HG02981 (cell line): ENCODE results near the gene VAV1.
A peak's percentile ranks its signal among the peaks of the same experiment; 100 is the strongest.
"Not testable (repeated sequence)": the region's sequence is repeated elsewhere in the genome, so short reads cannot be mapped to it uniquely, and the experiment has no call there.

ENCODE experiments used
- ATAC-seq: cut with Tn5 transposase; IDR thresholded peaks from one replicate; pipeline ENCODE4 v1.9.1; 2021; ENCODE audit warnings: mild to moderate bottlenecking, moderate library complexity; ENCODE audit not compliant: unreplicated experiment

VAV1 gene

GRCh38 chr19:6842871-6843607 is 70.5 kb downstream of the VAV1 start:
- no peak for ATAC-seq

DNA sequence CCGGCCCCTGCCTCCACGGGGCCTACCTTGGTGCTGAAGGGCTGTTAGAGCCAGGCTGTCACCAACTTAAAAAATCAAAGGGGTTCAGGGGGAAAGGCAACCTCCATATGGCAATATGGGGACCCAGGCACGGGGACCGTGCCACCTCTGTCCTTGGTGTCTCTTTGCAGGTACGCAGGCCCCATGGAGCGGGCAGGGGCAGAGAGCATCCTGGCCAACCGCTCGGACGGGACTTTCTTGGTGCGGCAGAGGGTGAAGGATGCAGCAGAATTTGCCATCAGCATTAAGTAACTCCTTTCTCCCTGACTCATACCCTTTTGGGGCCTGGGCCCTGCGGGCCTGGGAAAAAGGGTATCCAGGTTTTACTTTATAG is 75.3 kb downstream of the VAV1 start:
- ATAC-seq = no peak

DNA sequence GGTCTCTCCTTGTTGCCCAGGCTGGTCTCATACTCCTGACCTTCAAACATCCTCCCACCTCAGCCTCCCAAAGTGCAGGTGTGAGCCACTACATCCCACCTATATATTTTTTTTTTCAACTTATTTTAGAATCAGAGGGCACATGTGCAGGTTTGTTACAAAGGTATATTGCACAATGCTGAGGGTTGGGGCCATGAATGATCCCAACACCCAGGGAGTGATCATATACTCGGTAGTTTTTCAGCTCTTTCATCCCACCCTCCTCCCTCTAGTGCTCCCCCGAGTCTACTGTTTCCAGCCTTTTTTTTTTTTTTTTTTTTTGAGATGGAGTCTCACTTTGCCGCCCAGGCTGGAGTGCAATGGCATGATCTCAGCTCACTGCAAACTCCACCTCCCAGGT is 76.5 kb downstream of the VAV1 start:
- ATAC-seq = no peak

GRCh38 chr19:6849876-6850275 is 77.4 kb downstream of the VAV1 start:
- no peak for ATAC-seq

DNA sequence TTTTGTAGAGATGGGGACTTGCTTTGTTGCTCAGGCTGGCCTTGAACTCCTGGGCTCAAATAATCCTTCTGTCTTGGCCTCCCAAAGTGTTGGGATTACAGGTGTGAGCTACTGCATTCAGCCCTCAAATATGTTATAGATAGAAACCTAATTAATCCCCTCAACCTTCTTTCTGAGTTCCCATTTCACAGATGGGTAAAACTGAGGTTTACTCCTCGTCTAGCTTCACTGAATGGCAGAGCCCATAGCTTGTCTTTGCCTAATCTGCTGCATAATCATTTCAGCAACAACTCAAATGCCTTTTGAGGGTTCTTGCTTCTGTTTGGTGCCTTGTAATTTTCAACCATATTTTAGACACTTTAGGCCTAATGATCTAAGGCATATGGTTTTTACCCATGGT is 78.9 kb downstream of the VAV1 start:
- ATAC-seq = no peak

DNA sequence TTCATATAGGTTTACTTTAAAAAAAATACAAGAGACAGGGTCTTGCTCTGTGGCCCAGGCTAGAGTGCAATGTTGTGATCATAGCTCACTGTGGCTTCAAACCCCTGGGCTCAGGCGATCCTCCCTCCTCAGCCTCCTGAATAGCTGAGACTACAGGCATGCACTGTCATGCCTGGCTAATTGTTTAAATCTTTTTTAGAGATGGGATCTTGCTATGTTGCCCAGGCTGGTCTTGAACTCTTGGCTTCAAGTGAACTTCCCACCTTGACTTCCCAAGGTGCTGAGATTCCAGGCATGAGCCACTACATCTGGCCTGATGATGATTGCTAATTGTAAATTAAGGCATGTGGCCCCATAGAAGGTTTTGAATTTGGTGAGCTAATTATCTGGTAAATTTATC is 79.5 kb downstream of the VAV1 start:
- ATAC-seq = no peak

DNA sequence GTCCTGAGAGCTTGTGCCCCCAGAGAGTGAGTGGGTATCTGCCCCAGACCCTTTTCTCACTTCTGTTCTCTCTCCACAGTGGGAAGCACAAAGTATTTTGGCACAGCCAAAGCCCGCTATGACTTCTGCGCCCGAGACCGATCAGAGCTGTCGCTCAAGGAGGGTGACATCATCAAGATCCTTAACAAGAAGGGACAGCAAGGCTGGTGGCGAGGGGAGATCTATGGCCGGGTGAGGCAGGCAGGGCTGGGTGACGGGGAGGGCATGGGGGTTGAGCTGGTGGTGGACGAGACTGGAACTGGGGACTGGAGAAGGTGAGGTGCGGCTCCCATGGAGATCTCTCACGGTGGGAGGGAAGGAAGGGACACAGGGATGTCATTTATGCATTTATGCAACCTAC is 81.4 kb downstream of the VAV1 start:
- ATAC-seq = no peak

DNA sequence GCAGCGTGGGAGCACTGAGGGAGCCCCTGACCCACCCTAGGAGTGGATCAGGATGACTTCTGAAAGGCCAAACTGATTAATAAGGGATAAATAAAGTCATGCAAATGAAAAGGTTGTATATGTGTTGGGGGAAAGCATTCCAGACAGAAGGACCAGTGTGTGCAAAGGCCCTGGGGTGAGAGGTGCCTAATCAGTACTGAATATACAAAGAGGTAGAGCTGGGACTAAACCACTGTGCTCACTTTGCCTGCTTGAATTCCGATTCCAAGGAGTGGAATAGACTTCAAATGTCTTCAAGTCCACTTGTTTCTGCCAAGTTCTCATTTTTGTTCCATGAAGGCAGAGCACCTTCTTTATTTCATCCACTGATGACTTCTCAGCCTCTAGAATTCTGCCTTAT is 82.2 kb downstream of the VAV1 start:
- ATAC-seq = no peak

DNA sequence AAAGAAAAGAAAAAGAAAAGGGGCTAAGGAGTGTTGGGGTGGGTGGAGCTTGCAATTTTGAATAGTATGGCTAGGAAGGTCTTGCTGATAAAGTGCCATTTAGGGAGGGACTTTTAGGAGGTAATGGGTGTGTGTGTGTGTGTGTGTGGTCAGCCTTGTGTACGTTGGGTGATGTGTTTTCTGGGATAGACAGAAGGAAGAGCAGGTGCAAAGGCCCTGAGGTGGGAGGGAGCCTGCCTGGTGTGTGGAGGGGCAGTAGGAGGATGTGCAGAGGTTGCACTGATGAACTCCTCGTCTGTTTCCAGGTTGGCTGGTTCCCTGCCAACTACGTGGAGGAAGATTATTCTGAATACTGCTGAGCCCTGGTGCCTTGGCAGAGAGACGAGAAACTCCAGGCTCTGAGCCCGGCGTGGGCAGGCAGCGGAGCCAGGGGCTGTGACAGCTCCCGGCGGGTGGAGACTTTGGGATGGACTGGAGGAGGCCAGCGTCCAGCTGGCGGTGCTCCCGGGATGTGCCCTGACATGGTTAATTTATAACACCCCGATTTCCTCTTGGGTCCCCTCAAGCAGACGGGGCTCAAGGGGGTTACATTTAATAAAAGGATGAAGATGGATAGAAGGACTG is 84.4 kb downstream of the VAV1 start:
- no peak for ATAC-seq

GRCh38 chr19:6861683-6862286 is 89.3 kb downstream of the VAV1 start:
- no peak for ATAC-seq

DNA sequence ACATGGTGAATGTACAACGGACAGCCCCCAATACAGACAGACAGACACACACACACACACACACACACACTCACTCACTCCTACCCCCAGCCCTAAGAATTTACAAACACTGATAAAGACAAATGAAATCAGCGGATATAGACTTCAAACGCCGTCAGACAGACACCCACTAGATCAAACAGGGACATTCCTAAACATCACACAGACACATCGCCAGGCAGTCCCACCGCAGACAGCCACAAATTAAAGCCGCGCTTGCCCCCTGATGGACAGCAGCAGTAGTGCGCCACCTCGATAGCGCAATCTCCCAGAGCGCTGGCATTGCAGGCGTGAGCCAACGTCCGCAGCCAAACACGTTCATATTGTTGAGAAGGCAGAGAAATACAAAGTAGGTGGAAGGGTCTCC is 90.2 kb downstream of the VAV1 start:
- ATAC-seq = peak; percentile 70

DNA sequence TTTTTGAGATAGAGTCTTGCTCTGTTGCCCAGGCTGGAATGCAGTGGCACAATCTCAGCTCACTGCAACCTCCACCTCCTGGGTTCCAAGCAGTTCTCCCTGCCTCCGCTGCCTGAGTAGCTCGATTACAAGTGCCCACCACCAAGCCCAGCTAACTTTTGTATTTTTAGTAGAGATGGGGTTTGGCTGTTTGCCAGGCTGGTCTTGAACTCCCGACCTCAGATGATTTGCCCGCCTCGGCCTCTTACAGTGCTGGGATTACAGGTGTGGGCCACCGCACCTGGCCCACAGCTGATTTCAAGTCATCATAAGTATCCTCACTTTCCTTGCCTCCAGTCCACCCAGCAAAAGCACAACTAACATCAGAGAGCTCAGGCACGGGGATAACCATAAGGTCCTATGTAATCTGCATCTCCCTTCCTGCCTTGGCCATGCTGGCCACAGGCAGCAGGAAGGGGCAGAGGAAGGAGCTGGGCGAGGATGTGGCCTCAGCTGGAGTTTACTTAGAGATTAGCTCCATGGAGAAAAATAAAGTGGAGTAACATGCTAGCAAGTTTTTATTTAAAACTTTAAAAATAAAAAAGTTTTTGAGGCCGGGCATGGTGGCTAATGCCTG is 91.9 kb downstream of the VAV1 start:
- no peak for ATAC-seq

DNA sequence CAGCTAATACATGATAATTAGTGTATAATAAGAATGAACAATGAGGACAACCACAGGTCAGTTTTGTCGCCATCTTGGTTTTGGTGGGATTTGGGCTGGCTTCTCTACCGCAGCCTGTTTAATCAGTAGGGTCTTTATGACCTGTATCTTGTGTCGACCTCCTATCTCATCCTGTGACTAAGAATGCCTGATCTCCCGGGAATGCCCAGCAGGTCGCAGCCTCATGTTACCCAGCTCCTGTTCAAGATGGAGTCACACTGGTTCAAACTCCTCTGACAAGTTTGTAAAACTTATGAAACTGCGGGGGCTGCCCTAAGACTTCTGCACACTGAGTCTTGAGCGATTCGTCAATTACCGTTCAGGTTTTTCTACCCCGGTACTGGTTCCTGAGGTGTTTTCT is 93.3 kb downstream of the VAV1 start:
- ATAC-seq = no peak

GRCh38 chr19:6866741-6867151 is 94.2 kb downstream of the VAV1 start:
- no peak for ATAC-seq

GRCh38 chr19:6868351-6868750 is 95.8 kb downstream of the VAV1 start:
- ATAC-seq = no peak

DNA sequence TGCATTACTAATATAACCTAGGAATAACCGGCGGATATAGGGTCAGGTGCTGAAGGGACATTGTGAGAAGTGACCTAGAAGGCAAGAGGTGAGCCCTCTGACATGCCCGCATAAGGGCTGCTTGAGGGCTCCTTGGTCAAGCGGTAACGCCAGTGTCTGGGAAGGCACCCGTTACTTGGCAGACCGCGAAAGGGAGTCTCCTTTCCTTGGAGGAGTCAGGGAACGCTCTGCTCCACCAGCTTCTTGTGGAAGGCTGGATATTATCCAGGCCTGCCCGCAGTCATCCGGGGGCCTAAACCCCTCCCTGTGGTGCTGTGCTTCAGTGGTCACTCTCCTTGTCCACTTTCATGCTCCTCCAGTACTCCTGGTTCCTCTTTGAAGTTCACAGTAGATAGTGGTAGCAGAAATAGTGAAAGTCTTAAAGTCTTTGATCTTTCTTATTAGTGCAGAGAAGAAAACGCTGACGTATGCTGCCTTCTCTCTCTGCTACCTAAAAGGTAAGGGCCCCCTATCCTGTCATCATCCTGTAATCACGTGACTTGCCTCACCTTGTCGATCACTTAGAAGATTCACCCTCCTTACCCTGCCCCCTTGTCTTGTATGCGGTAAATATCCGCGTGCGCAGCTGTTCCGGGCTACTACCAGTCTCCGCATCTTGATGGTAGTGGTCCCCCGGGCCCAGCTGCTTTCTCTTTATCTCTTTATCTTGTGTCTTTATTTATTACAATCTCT is 96.8 kb downstream of the VAV1 start:
- ATAC-seq = not testable (repeated sequence)

GRCh38 chr19:6873708-6874431 is 101.4 kb downstream of the VAV1 start:
- ATAC-seq = no peak

DNA sequence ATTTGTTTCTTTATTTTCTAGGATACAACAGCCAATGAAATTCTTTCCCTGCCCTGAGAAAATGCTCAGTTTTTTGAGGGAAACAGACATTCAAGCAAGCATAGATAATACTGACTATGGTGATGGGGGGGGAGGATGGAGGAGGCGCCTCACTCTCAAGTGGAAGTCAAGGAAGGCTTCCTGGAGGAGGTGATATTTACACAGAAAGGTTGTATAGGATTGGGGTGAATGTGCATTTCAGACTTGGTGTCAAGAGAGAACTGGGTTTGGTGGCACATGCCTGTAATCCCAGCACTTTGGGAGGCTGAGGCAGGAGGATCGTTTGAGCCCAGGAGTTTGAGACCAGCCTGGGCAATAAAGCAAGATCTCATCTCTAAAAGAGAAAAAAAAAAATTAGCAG is 102.7 kb downstream of the VAV1 start:
- ATAC-seq = no peak

DNA sequence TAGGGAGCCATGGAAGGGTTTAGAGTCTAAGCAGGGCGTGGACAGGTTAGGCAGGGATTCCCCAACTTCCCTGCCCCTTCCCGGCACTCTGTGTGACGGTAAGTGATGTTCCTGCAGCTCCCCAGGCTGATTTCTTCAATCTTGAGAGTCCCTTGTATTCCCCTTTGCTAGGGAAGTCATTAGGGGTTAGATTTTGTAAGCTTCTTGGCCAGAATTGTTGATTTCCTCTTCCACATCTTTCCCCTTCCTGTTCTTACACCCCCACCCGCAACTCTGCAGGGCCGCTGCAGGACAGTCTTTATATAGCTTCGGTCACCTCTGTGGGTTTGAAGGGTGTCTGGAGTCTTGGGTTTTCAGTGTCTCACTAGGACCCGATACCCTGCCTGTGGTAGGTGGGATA is 104.2 kb downstream of the VAV1 start:
- no peak for ATAC-seq

DNA sequence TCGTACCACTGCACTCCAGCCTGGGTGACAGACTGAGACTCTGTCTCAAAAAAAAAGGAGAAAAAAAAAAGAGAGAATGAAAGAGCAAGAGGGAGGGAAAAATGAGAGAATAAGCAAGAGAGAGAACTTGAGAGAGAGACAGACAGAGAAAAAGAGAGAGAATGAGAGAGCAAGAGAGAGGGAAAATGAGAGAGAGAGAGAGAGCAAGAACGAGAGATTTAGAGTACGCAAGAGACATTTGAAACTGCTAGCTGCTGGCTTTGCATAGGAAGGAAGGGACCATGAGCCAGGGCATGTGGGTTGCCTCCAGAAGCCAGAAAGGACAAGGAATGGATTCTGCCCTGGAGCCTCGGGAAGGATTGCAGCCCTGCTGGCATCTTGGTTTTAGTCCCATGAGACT is 105.3 kb downstream of the VAV1 start:
- no peak for ATAC-seq
